Fibroblast of lung (primary cell): Measurements from ENCODE around the gene GATC. TPM values are rescaled to one million over a fixed set of nuclear protein-coding genes. Genes with fewer than 3 reads are reported as not detected.

ENCODE experiments used
- DNase-seq, 2 donors: peaks; one replicate each; pipeline versions ENCODE4 v3.0.0 to v3.0.0-alpha.2; 2010; ENCODE audit warnings: low read depth in 2 of 2
- H2AFZ ChIP-seq: 2 replicates; pipeline ENCODE4 v1.5.1; 2012; ENCODE audit warnings: low read length, control low read depth, inconsistent platforms
- H3K27ac ChIP-seq: 2 replicates; pipeline ENCODE4 v1.5.1; 2011; ENCODE audit warnings: low read length, control low read depth; ENCODE audit not compliant: insufficient read depth
- H3K27me3 ChIP-seq: 2 replicates; pipeline ENCODE4 v1.5.1; 2011; ENCODE audit warnings: mild to moderate bottlenecking, low read length; ENCODE audit not compliant: control insufficient read depth, insufficient read depth
- H3K36me3 ChIP-seq: 2 replicates; pipeline ENCODE4 v1.5.1; 2011; ENCODE audit warnings: low read length; ENCODE audit not compliant: control insufficient read depth, insufficient read depth
- H3K4me1 ChIP-seq: 2 replicates; pipeline ENCODE4 v1.5.1; 2011; ENCODE audit warnings: low read length; ENCODE audit not compliant: control insufficient read depth, insufficient read depth; ENCODE audit errors: extremely low read depth
- H3K4me2 ChIP-seq: 2 replicates; pipeline ENCODE4 v1.5.1; 2011; ENCODE audit warnings: low read length, control low read depth; ENCODE audit not compliant: insufficient read depth; ENCODE audit errors: extremely low read depth
- H3K4me3 ChIP-seq, 4 experiments: fragments of 200-600 bp in 1 of 4; sonication (generic) in 1 of 4; replicated peaks in 1 of 4; 2 replicates each; pipeline ENCODE4 v1.5.1; 2011 to 2016; ENCODE audit warnings: low read length in 4 of 4, low read depth in 3 of 4, mild to moderate bottlenecking in 3 of 4, control low read depth in 2 of 4, inconsistent platforms in 1 of 4, mixed read lengths in 1 of 4; ENCODE audit not compliant: insufficient read depth in 1 of 4; ENCODE audit errors: control extremely low read depth in 1 of 4
- H3K79me2 ChIP-seq: 2 replicates; pipeline ENCODE4 v1.5.1; 2012; ENCODE audit warnings: mild to moderate bottlenecking, low read length, inconsistent platforms; ENCODE audit not compliant: control insufficient read depth, insufficient read depth
- H3K9ac ChIP-seq: 2 replicates; pipeline ENCODE4 v1.5.1; 2011; ENCODE audit warnings: mild to moderate bottlenecking, low read length, control low read depth; ENCODE audit not compliant: insufficient read depth
- H3K9me3 ChIP-seq: 2 replicates; pipeline ENCODE4 v1.5.1; 2012; ENCODE audit warnings: low read depth, low read length; ENCODE audit not compliant: control insufficient read depth, insufficient read depth
- H4K20me1 ChIP-seq: 2 replicates; pipeline ENCODE4 v1.5.1; 2011; ENCODE audit warnings: low read length; ENCODE audit not compliant: control insufficient read depth, insufficient read depth; ENCODE audit errors: extremely low read depth
- CTCF ChIP-seq, 2 donors: IDR thresholded peaks in 1 of 2; conservative IDR thresholded peaks in 1 of 2; 1 replicate in 1 of 2; 2 replicates in 1 of 2; pipeline ENCODE4 v1.5.1; 2011 to 2012; ENCODE audit warnings: low read length in 2 of 2, control low read depth in 1 of 2, inconsistent platforms in 1 of 2, low read depth in 1 of 2, mild to moderate bottlenecking in 1 of 2
- EZH2 ChIP-seq: IDR thresholded peaks from 2 replicates; pipeline ENCODE4 v1.5.1; 2012; ENCODE audit warnings: low read length, control low read depth, mild to moderate bottlenecking; ENCODE audit errors: missing control alignments
- polyA plus RNA-seq, 2 donors: library from polyadenylated mRNA; depleted of rRNA in 1 of 2; stranded (reverse) in 1 of 2; unstranded in 1 of 2; fragments of >200 nt; gene quantifications; 2 replicates each; pipeline ENCODE4 v1.2.1, GENCODE V29; 2011 to 2012; ENCODE audit warnings: missing spikeins in 1 of 2
- total RNA-seq: library from RNA; depleted of rRNA; stranded (reverse); fragments of >200 nt; gene quantifications from 2 replicates; pipeline ENCODE4 v1.2.1, GENCODE V29; 2014

Gene GATC
- total and polyA plus RNA-seq, 2 donors (not counting 1 experiment from before 2014, with no cell fraction given): 18.4 to 22.3 TPM

GRCh38 chr12:120460157-120460556, 13.9 kb downstream of the GATC start:
- H3K9me3 ChIP-seq: no peaks in the 10 kb centered on the region
- H2AFZ ChIP-seq: no peak overlapping the region
- H3K27ac ChIP-seq: no peak overlapping the region
- DNase-seq: no peak
- H3K79me2 ChIP-seq: peaks cover 10% of the 10 kb centered on the region
- peaks cover 18% of the 10 kb centered on the region for H3K36me3 ChIP-seq
- no peak overlapping the region for H3K4me3 ChIP-seq
- H3K4me1 ChIP-seq: no peaks in the 10 kb centered on the region
- H3K27me3 ChIP-seq: no peaks in the 10 kb centered on the region
- no peaks in the 10 kb centered on the region for H4K20me1 ChIP-seq
- H3K9ac ChIP-seq: no peak overlapping the region
- no peak overlapping the region for H3K4me2 ChIP-seq
- TF ChIP-seq CTCF (conservative IDR thresholded peaks at IDR 0.05 in 1 of 2, IDR thresholded peaks at IDR 0.05 in 1 of 2; ENCODE audit: low read depth in 1 of 2, low read length in 2 of 2): no peak
- TF ChIP-seq EZH2: no peak

- H2AFZ ChIP-seq: no peak overlapping the region
- H3K9ac ChIP-seq: no peak overlapping the region
- H3K27me3 ChIP-seq: no peaks in the 10 kb centered on the region
- TF ChIP-seq CTCF (conservative IDR thresholded peaks at IDR 0.05 in 1 of 2, IDR thresholded peaks at IDR 0.05 in 1 of 2; ENCODE audit: low read depth in 1 of 2, low read length in 2 of 2) (no peak), EZH2 (no peak)
- no peak for DNase-seq
- no peaks in the 10 kb centered on the region for H3K4me1 ChIP-seq
- no peak overlapping the region for H3K4me3 ChIP-seq
- peaks cover 3% of the 10 kb centered on the region for H4K20me1 ChIP-seq
- no peaks in the 10 kb centered on the region for H3K9me3 ChIP-seq
- H3K4me2 ChIP-seq: no peak overlapping the region
- H3K36me3 ChIP-seq: peaks cover 18% of the 10 kb centered on the region
- H3K27ac ChIP-seq: no peak overlapping the region
- H3K79me2 ChIP-seq: peaks cover 30% of the 10 kb centered on the region
Observed at GRCh38 chr12:120462099-120462640, 15.9 kb downstream of the GATC start.

- peaks cover 5% of the 10 kb centered on the region for H4K20me1 ChIP-seq
- DNase-seq: no peak
- no peak overlapping the region for H3K4me3 ChIP-seq
- H3K9ac ChIP-seq: no peak overlapping the region
- peaks cover 2% of the 10 kb centered on the region for H3K4me1 ChIP-seq
- no peak overlapping the region for H3K27ac ChIP-seq
- no peak for TF ChIP-seq CTCF (conservative IDR thresholded peaks at IDR 0.05 in 1 of 2, IDR thresholded peaks at IDR 0.05 in 1 of 2; ENCODE audit: low read depth in 1 of 2, low read length in 2 of 2)
- no peak for TF ChIP-seq EZH2
- no peak overlapping the region for H2AFZ ChIP-seq
- no peaks in the 10 kb centered on the region for H3K27me3 ChIP-seq
- H3K36me3 ChIP-seq: peaks cover 18% of the 10 kb centered on the region
- H3K79me2 ChIP-seq: peaks cover 45% of the 10 kb centered on the region
- H3K9me3 ChIP-seq: no peaks in the 10 kb centered on the region
- no peak overlapping the region for H3K4me2 ChIP-seq
Observed at GRCh38 chr12:120463712-120464111, 17.5 kb downstream of the GATC start.
